IMR-90 (cell line): ENCODE results near the gene NT5M. TPM values are rescaled to one million over a fixed set of nuclear protein-coding genes. Genes with fewer than 3 reads are reported as not detected.

Experiments
- ATAC-seq: fragments of 200-7000 bp; cut with Tn5 transposase; 2 replicates; pipeline ENCODE4 v1.9.1; 2020; ENCODE audit warnings: low read depth, mild to moderate bottlenecking, moderate library complexity
- BruUV-seq: library from RNA; stranded (reverse); fragments of 400-500 nt; replicated peaks from 2 replicates; lab custom pipeline; 2021; lab: Mats Ljungman, UMichigan
- CTCF ChIA-PET: fragments of 300-600 bp; formaldehyde crosslinking; extraction: SDS; loops from one replicate; lab custom pipeline; 2021; ENCODE audit warnings: antibody characterized with exemption; lab: Yijun Ruan, JAX
- POLR2A ChIA-PET: fragments of 300-600 bp; sonication (Branson Sonifier 250); formaldehyde crosslinking; loops from one replicate; lab custom pipeline; 2022; ENCODE audit warnings: antibody characterized with exemption; ENCODE audit not compliant: unreplicated experiment; lab: Charles Lee
- DNase-seq: peaks from one replicate; pipeline ENCODE4 v3.0.0; 2013
- H2AFZ ChIP-seq: replicated peaks from 2 replicates; pipeline ENCODE3; 2013; ENCODE audit warnings: low read length, mild to moderate bottlenecking; ENCODE audit not compliant: poor library complexity
- H2AK5ac ChIP-seq: 2 replicates; pipeline ENCODE4 v1.6.1; 2013; ENCODE audit warnings: low read depth, low read length, inconsistent platforms
- H2AK9ac ChIP-seq: replicated peaks from 2 replicates; pipeline ENCODE3; 2013; ENCODE audit warnings: mild to moderate bottlenecking, low read depth, low read length, moderate library complexity; ENCODE audit not compliant: poor library complexity
- H2BK120ac ChIP-seq: 2 replicates; pipeline ENCODE4 v1.6.1; 2013; ENCODE audit warnings: low read depth, low read length, inconsistent platforms
- H2BK15ac ChIP-seq: 3 replicates; pipeline ENCODE4 v1.6.1; 2013; ENCODE audit warnings: low read depth, low read length, inconsistent platforms
- H2BK20ac ChIP-seq: 2 replicates; pipeline ENCODE4 v1.6.1; 2013; ENCODE audit warnings: low read depth, mild to moderate bottlenecking, inconsistent platforms, low read length, moderate library complexity
- H2BK5ac ChIP-seq: 2 replicates; pipeline ENCODE4 v1.6.1; 2013; ENCODE audit warnings: mild to moderate bottlenecking, low read depth, low read length, inconsistent platforms; ENCODE audit not compliant: poor library complexity, severe bottlenecking
- H3K14ac ChIP-seq: replicated peaks from 2 replicates; pipeline ENCODE4 v1.6.1; 2013; ENCODE audit warnings: low read depth, low read length, inconsistent platforms
- H3K18ac ChIP-seq: 2 replicates; pipeline ENCODE4 v1.6.1; 2013; ENCODE audit warnings: low read depth, low read length, control low read depth
- H3K23ac ChIP-seq: 2 replicates; pipeline ENCODE4 v1.6.1; 2013; ENCODE audit warnings: low read depth, low read length, inconsistent platforms
- H3K27ac ChIP-seq: 2 replicates; pipeline ENCODE4 v1.5.1; 2013; ENCODE audit warnings: mild to moderate bottlenecking, control low read depth, low read length; ENCODE audit not compliant: insufficient read depth
- H3K27me3 ChIP-seq: 2 replicates; pipeline ENCODE4 v1.6.1; 2013; ENCODE audit warnings: low read length; ENCODE audit not compliant: control insufficient read depth, insufficient read depth
- H3K36me3 ChIP-seq: 2 replicates; pipeline ENCODE4 v1.6.1; 2013; ENCODE audit warnings: low read length, mixed read lengths; ENCODE audit not compliant: control insufficient read depth, insufficient read depth
- H3K4ac ChIP-seq: 2 replicates; pipeline ENCODE4 v1.6.1; 2013; ENCODE audit warnings: low read depth, low read length, inconsistent platforms
- H3K4me1 ChIP-seq: 2 replicates; pipeline ENCODE4 v1.6.1; 2013; ENCODE audit warnings: low read length, mixed read lengths; ENCODE audit not compliant: control insufficient read depth, insufficient read depth
- H3K4me2 ChIP-seq: 2 replicates; pipeline ENCODE4 v1.6.1; 2013; ENCODE audit warnings: low read depth, mild to moderate bottlenecking, control low read depth, low read length, moderate library complexity
- H3K4me3 ChIP-seq: 2 replicates; pipeline ENCODE4 v1.5.1; 2013; ENCODE audit warnings: low read depth, mild to moderate bottlenecking, control low read depth, low read length, moderate library complexity; ENCODE audit not compliant: insufficient read depth
- H3K56ac ChIP-seq: 2 replicates; pipeline ENCODE4 v1.6.1; 2013; ENCODE audit warnings: low read length, inconsistent platforms; ENCODE audit not compliant: insufficient read depth; ENCODE audit errors: extremely low read depth
- H3K79me1 ChIP-seq, 2 experiments: 2 replicates each; pipeline ENCODE4 v1.6.1; 2013; ENCODE audit warnings: low read length in 2 of 2, inconsistent platforms in 1 of 2, low read depth in 1 of 2
- H3K9ac ChIP-seq: 2 replicates; pipeline ENCODE4 v1.6.1; 2013; ENCODE audit warnings: low read depth, low read length, control low read depth
- H3K9me1 ChIP-seq: 2 replicates; pipeline ENCODE4 v1.6.1; 2013; ENCODE audit warnings: low read length, inconsistent platforms; ENCODE audit not compliant: insufficient read depth
- H3K9me3 ChIP-seq: 2 replicates; pipeline ENCODE4 v1.6.1; 2013; ENCODE audit warnings: low read length; ENCODE audit not compliant: control insufficient read depth, insufficient read depth
- H4K20me1 ChIP-seq: 2 replicates; pipeline ENCODE4 v1.6.1; 2013; ENCODE audit warnings: low read length, inconsistent platforms; ENCODE audit not compliant: insufficient read depth
- H4K5ac ChIP-seq: 2 replicates; pipeline ENCODE4 v1.6.1; 2013; ENCODE audit warnings: mild to moderate bottlenecking, low read depth, low read length, control low read depth
- H4K8ac ChIP-seq, 2 experiments: 2 replicates each; pipeline ENCODE4 v1.6.1; 2013; ENCODE audit warnings: low read depth in 2 of 2, low read length in 2 of 2, control low read depth in 1 of 2, inconsistent platforms in 1 of 2
- H4K91ac ChIP-seq: 2 replicates; pipeline ENCODE4 v1.6.1; 2013; ENCODE audit warnings: low read depth, low read length, inconsistent platforms; ENCODE audit not compliant: insufficient read depth
- CHD1 ChIP-seq: IDR thresholded peaks from 2 replicates; pipeline ENCODE4 v1.6.1; 2012; ENCODE audit warnings: low read depth, low read length, improper control_type of control experiment
- FOS ChIP-seq: fragments of 150-350 bp; IDR thresholded peaks from 2 replicates; pipeline ENCODE4 v1.6.1; 2016; ENCODE audit warnings: low read depth, low read length
- WGBS, 2 experiments: methylation state at CpG; one replicate each; pipeline versions ENCODE4 v1.1.5 to v1.1.7; 2013; ENCODE audit warnings: missing lambda C conversion rate in 2 of 2; ENCODE audit not compliant: insufficient read length in 1 of 2; ENCODE audit errors: extremely low coverage in 2 of 2; 5-methylcytosine and 5-hydroxymethylcytosine counted together
- dilution Hi-C: fragments of 300-500 bp; cut with HindIII; formaldehyde crosslinking; loops from one replicate; pipeline ENCODE4 v1.14.3; 2018; ENCODE audit warnings: low sequenced_read_pairs; ENCODE audit not compliant: unreplicated experiment
- in situ Hi-C: fragments of 300-500 bp; cut with MboI; formaldehyde crosslinking; loops from 3 replicates; pipeline ENCODE4 v1.14.3; 2019; ENCODE audit warnings: low sequenced_read_pairs, inconsistent platforms, mixed read lengths
- intact Hi-C: fragments of 100-400 bp; cut with micrococcal nuclease; formaldehyde crosslinking; loops from 2 replicates; pipeline ENCODE4 v1.10.0; 2022
- polyA plus RNA-seq, 3 experiments: library from polyadenylated mRNA; depleted of rRNA; stranded (reverse); fragments of >200 nt; gene quantifications; 2 replicates each; pipeline ENCODE4 v1.2.3, GENCODE V29; 2012; ENCODE audit warnings: low replicate concordance in 1 of 3
- total RNA-seq: library from RNA; depleted of rRNA; stranded (reverse); fragments of >200 nt; gene quantifications from 2 replicates; pipeline ENCODE4 v1.2.3, GENCODE V29; 2012

Gene NT5M
- total and polyA plus RNA-seq, 2 of the 4 experiments (the other 2 are of a cell fraction): 0.18 to 0.32 TPM

DNA sequence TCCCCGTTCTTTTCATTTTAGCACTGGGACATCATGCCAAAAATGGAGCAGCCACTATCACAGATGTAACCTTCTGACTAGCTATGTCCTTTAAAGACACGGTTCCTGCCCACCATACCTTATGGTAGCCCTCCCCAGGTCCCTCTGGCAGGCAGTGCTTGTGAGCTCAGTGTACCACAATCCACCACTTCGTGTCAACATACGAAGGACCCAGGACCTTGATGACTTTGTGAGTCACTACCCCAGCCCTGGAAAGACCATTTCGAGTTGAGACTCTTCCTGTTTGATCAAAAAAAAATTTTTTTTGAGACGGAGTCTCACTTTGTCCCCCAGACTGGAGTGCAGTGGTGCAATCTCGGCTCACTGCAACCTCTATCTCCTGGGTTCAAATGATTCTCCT, 45.2 kb upstream of the NT5M start:
- dilution Hi-C loops: no loop called here
- Histone ChIP-seq H3K36me3 (peaks cover 33% of the 10 kb centered on the region), H4K20me1 (no peaks in the 10 kb centered on the region), H3K23ac (no peak overlapping the region), H4K91ac (no peak overlapping the region), H2BK120ac (no peak overlapping the region), H3K27me3 (no peaks in the 10 kb centered on the region), H2AK9ac (no peak overlapping the region), H3K18ac (no peak overlapping the region), H3K14ac (no peak overlapping the region), H3K4me1 (no peaks in the 10 kb centered on the region), H3K9me1 (peaks cover 3% of the 10 kb centered on the region; the same call in 1 of the 2 replicates), H2AFZ (peak overlapping the region; percentile 41), H3K4me3 (no peak overlapping the region), H3K4ac (no peak overlapping the region), H4K8ac (no peak overlapping the region), H2BK15ac (no peak overlapping the region), H4K5ac (no peak overlapping the region), H3K27ac (no peak overlapping the region), H3K4me2 (no peak overlapping the region), H3K56ac (no peak overlapping the region), H3K9ac (no peak overlapping the region), H2BK20ac (no peak overlapping the region), H3K79me1 (peaks cover 3% of the 10 kb centered on the region in 2 experiments; a peak in 2 of 4 replicates), H2BK5ac (no peak overlapping the region), H3K9me3 (no peaks in the 10 kb centered on the region), H2AK5ac (no peak overlapping the region)
- BruUV-seq: no TSS peak
- in situ Hi-C loops: no loop called here
- 98% methylated on average over 7 of the region's 7 CpGs; no CpG with 5 or more reads in 1 of the 2 experiments for WGBS, 2 experiments
- DNase-seq: no peak
- no peak for TF ChIP-seq CHD1
- no peak for TF ChIP-seq FOS
- CTCF ChIA-PET: no interaction called here
- POLR2A ChIA-PET: no interaction called here
- intact Hi-C loops: no loop called here
- ATAC-seq: no peak
